ENCODE data around the gene HOXA9. TPM values are rescaled to one million over a fixed set of nuclear protein-coding genes. Genes with fewer than 3 reads are reported as not detected.

Gene HOXA9
- total RNA-seq, 1 donor from 2014 or later: 14.5 TPM

- H3K4me3 Mint-ChIP-seq: peak overlapping the region; percentile 69
- DNase-seq (ENCODE audit: low spot score in 2 of 2, unreplicated experiment in 2 of 2): peak in 1 of 2 experiments; percentile 18
- peaks cover 22% of the 10 kb centered on the region for H3K4me1 Mint-ChIP-seq
- H3K36me3 Mint-ChIP-seq: no peaks in the 10 kb centered on the region
- H3K9me3 Mint-ChIP-seq: no peaks in the 10 kb centered on the region
- peak overlapping the region; percentile 94 for H3K27ac Mint-ChIP-seq
- peaks cover 91% of the 10 kb centered on the region for H3K27me3 Mint-ChIP-seq (ENCODE audit: low read depth)
- TF ChIP-seq CTCF (IDR thresholded peaks at IDR 0.05; ENCODE audit: unreplicated experiment): no peak
Observed at GRCh38 chr7:27176962-27177794, 11.8 kb upstream of the HOXA9 start.

GRCh38 chr7:27176524-27176845 is 11.1 kb upstream of the HOXA9 start:
- Mint-ChIP-seq H3K9me3 (no peaks in the 10 kb centered on the region), H3K27me3 (ENCODE audit: low read depth) (peaks cover 91% of the 10 kb centered on the region), H3K4me3 (peak overlapping the region; percentile 69), H3K27ac (peak overlapping the region; percentile 94), H3K36me3 (no peaks in the 10 kb centered on the region), H3K4me1 (peaks cover 28% of the 10 kb centered on the region)
- DNase-seq (ENCODE audit: low spot score in 2 of 2, unreplicated experiment in 2 of 2): peak in 1 of 2 experiments; percentile 5
- no peak for TF ChIP-seq CTCF (IDR thresholded peaks at IDR 0.05; ENCODE audit: unreplicated experiment)

GRCh38 chr7:27175626-27176523 is 10.5 kb upstream of the HOXA9 start:
- H3K27ac Mint-ChIP-seq: peak overlapping the region; percentile 94
- H3K4me3 Mint-ChIP-seq: peak overlapping the region; percentile 69
- DNase-seq (ENCODE audit: low spot score in 2 of 2, unreplicated experiment in 2 of 2): peak; percentile 14 to 40
- TF ChIP-seq CTCF (IDR thresholded peaks at IDR 0.05; ENCODE audit: unreplicated experiment): no peak
- no peaks in the 10 kb centered on the region for H3K9me3 Mint-ChIP-seq
- H3K4me1 Mint-ChIP-seq: peaks cover 26% of the 10 kb centered on the region
- no peaks in the 10 kb centered on the region for H3K36me3 Mint-ChIP-seq
- peaks cover 91% of the 10 kb centered on the region for H3K27me3 Mint-ChIP-seq (ENCODE audit: low read depth)

- H3K27me3 Mint-ChIP-seq (ENCODE audit: low read depth): peaks cover 91% of the 10 kb centered on the region
- H3K27ac Mint-ChIP-seq: peak overlapping the region; percentile 94
- H3K4me3 Mint-ChIP-seq: peak overlapping the region; percentile 69
- no peaks in the 10 kb centered on the region for H3K9me3 Mint-ChIP-seq
- peak; percentile 17 to 38 for DNase-seq (ENCODE audit: low spot score in 2 of 2, unreplicated experiment in 2 of 2)
- TF ChIP-seq CTCF (IDR thresholded peaks at IDR 0.05; ENCODE audit: unreplicated experiment): no peak
- H3K4me1 Mint-ChIP-seq: peaks cover 24% of the 10 kb centered on the region
- no peaks in the 10 kb centered on the region for H3K36me3 Mint-ChIP-seq
Observed at GRCh38 chr7:27174874-27175625, 9.7 kb upstream of the HOXA9 start.
